HCT116 (cell line): ENCODE data around the gene PRR5L. TPM values are rescaled to one million over a fixed set of nuclear protein-coding genes. Genes with fewer than 3 reads are reported as not detected.

Experiments used
- ATAC-seq: fragments of 200-7000 bp; cut with Tn5 transposase; 2 replicates; pipeline ENCODE4 v1.9.1; 2020; ENCODE audit warnings: mild to moderate bottlenecking, moderate library complexity
- BruUV-seq: library from RNA; stranded (reverse); fragments of 400-500 nt; replicated peaks from 2 replicates; lab custom pipeline; 2021; lab: Mats Ljungman, UMichigan
- CTCF ChIA-PET: fragments of 300-600 bp; sonication (Branson Sonifier 250); formaldehyde crosslinking; loops from one replicate; lab custom pipeline; 2021; ENCODE audit warnings: antibody characterized with exemption; lab: Charles Lee
- POLR2A ChIA-PET: fragments of 300-600, 350-600 bp; sonication (Branson Sonifier 250); formaldehyde crosslinking; loops from one replicate; lab custom pipeline; 2021; ENCODE audit warnings: antibody characterized with exemption; lab: Charles Lee
- RAD21 ChIA-PET, 2 experiments: fragments of 300-600 bp; sonication (Branson Sonifier 250); formaldehyde crosslinking; loops; one replicate each; lab custom pipeline; 2023; ENCODE audit warnings: low total read pairs in 2 of 2; ENCODE audit not compliant: uncharacterized antibody in 2 of 2, unreplicated experiment in 2 of 2, low non-redundant PET in 1 of 2; lab: Charles Lee
- DNase-seq: peaks from one replicate; pipeline ENCODE4 v3.0.0-alpha.2; 2010; ENCODE audit warnings: low read depth, low spot score
- H2AFZ ChIP-seq: fragments of 200-600 bp; shearing (Covaris generic), sonication (generic); 2 replicates; pipeline ENCODE4 v1.6.1; 2017; ENCODE audit warnings: low read depth, mixed run types, mixed read lengths, antibody characterized with exemption, low read length; ENCODE audit not compliant: poor library complexity, severe bottlenecking
- H3K27ac ChIP-seq: 2 replicates; pipeline ENCODE4 v1.5.1; 2012; ENCODE audit warnings: low read depth, low read length
- H3K27me3 ChIP-seq: fragments of 200-600 bp; sonication (generic); 2 replicates; pipeline ENCODE4 v1.6.1; 2016; ENCODE audit warnings: mixed run types, low read length, mixed read lengths; ENCODE audit not compliant: insufficient read depth
- H3K36me3 ChIP-seq, 2 experiments: fragments of 200-500 bp in 1 of 2; fragments of 200-600 bp in 1 of 2; sonication (Bioruptor generic) in 1 of 2; sonication (generic) in 1 of 2; 2 replicates each; pipeline versions ENCODE4 v1.5.1 to v1.6.1; 2014 to 2016; ENCODE audit warnings: low read length in 2 of 2, inconsistent platforms in 1 of 2, mixed read lengths in 1 of 2, mixed run types in 1 of 2; ENCODE audit not compliant: insufficient read depth in 2 of 2, control insufficient read depth in 1 of 2
- H3K4me1 ChIP-seq, 2 experiments: fragments of 200-600 bp in 1 of 2; sonication (generic) in 1 of 2; 2 replicates each; pipeline versions ENCODE4 v1.5.1 to v1.6.1; 2012 to 2017; ENCODE audit warnings: low read length in 2 of 2, inconsistent platforms in 1 of 2, mild to moderate bottlenecking in 1 of 2, mixed read lengths in 1 of 2, mixed run types in 1 of 2, moderate library complexity in 1 of 2; ENCODE audit not compliant: insufficient read depth in 2 of 2, control insufficient read depth in 1 of 2
- H3K4me2 ChIP-seq: fragments of 200-600 bp; sonication (generic); 2 replicates; pipeline ENCODE4 v1.6.1; 2017; ENCODE audit warnings: mixed run types, low read length, mixed read lengths
- H3K4me3 ChIP-seq, 2 experiments: fragments of 200-600 bp in 1 of 2; sonication (generic) in 1 of 2; replicated peaks in 1 of 2; 2 replicates each; pipeline ENCODE4 v1.5.1; 2011 to 2016; ENCODE audit warnings: low read length in 2 of 2, control low read depth in 1 of 2, low read depth in 1 of 2, mild to moderate bottlenecking in 1 of 2, mixed read lengths in 1 of 2, mixed run types in 1 of 2
- H3K79me2 ChIP-seq: fragments of 200-600 bp; sonication (generic); 2 replicates; pipeline ENCODE4 v1.6.1; 2017; ENCODE audit warnings: mild to moderate bottlenecking, mixed run types, low read length, moderate library complexity, mixed read lengths; ENCODE audit not compliant: insufficient read depth
- H3K9ac ChIP-seq: fragments of 200-600 bp; sonication (generic); 2 replicates; pipeline ENCODE4 v1.6.1; 2016; ENCODE audit warnings: low read length, mixed read lengths
- H3K9me2 ChIP-seq: fragments of 200-600 bp; sonication (generic), shearing (Covaris generic); 2 replicates; pipeline ENCODE4 v1.6.1; 2017; ENCODE audit warnings: mixed run types, mild to moderate bottlenecking, moderate library complexity; ENCODE audit not compliant: insufficient read depth
- H3K9me3 ChIP-seq, 2 experiments: fragments of 200-500 bp in 1 of 2; fragments of 200-600 bp in 1 of 2; sonication (Bioruptor generic) in 1 of 2; sonication (generic) in 1 of 2; 2 replicates each; pipeline ENCODE4 v1.6.1; 2014 to 2017; ENCODE audit warnings: low read length in 2 of 2, mixed read lengths in 2 of 2, inconsistent platforms in 1 of 2, low read depth in 1 of 2, mild to moderate bottlenecking in 1 of 2, mixed run types in 1 of 2, moderate library complexity in 1 of 2; ENCODE audit not compliant: control insufficient read depth in 1 of 2, insufficient read depth in 1 of 2
- H4K20me1 ChIP-seq: fragments of 200-600 bp; sonication (generic), shearing (Covaris generic); 2 replicates; pipeline ENCODE4 v1.6.1; 2017; ENCODE audit warnings: mixed run types, mild to moderate bottlenecking, moderate library complexity; ENCODE audit not compliant: insufficient read depth
- ATF3 ChIP-seq: IDR thresholded peaks from 2 replicates; pipeline ENCODE4 v1.6.1; 2012
- CBX3 ChIP-seq: IDR thresholded peaks from 2 replicates; pipeline ENCODE4 v1.6.1; 2012; ENCODE audit warnings: low read depth
- CEBPB ChIP-seq: IDR thresholded peaks from 2 replicates; pipeline ENCODE4 v1.6.1; 2012; ENCODE audit warnings: low read depth
- CTCF ChIP-seq, 3 experiments: fragments of 200-600 bp in 1 of 3; sonication (generic) in 1 of 3; IDR thresholded peaks in 2 of 3; conservative IDR thresholded peaks in 1 of 3; 2 replicates each; pipeline ENCODE4 v1.5.1; 2012 to 2017; ENCODE audit warnings: low read depth in 2 of 3, low read length in 2 of 3, antibody characterized with exemption in 1 of 3, borderline replicate concordance in 1 of 3, control low read depth in 1 of 3, mild to moderate bottlenecking in 1 of 3, mixed read lengths in 1 of 3, mixed run types in 1 of 3, moderate library complexity in 1 of 3; ENCODE audit not compliant: insufficient read depth in 1 of 3
- FOSL1 ChIP-seq: IDR thresholded peaks from 2 replicates; pipeline ENCODE4 v1.6.1; 2012; ENCODE audit warnings: low read depth
- JUND ChIP-seq: IDR thresholded peaks from 2 replicates; pipeline ENCODE4 v1.6.1; 2012
- MAX ChIP-seq: IDR thresholded peaks from 2 replicates; pipeline ENCODE4 v1.6.1; 2012
- POLR2A ChIP-seq: IDR thresholded peaks from 2 replicates; pipeline ENCODE4 v1.7.0; 2011; ENCODE audit warnings: borderline replicate concordance; ENCODE audit not compliant: insufficient read depth, insufficient read length; ENCODE audit errors: extremely low read depth
- POLR2AphosphoS5 ChIP-seq: IDR thresholded peaks from 2 replicates; pipeline ENCODE4 v1.6.1; 2011; ENCODE audit warnings: mild to moderate bottlenecking, low read depth, low read length, moderate library complexity
- REST ChIP-seq: IDR thresholded peaks from 2 replicates; pipeline ENCODE4 v1.6.1; 2012; ENCODE audit warnings: low read depth
- SIN3A ChIP-seq: IDR thresholded peaks from 2 replicates; pipeline ENCODE4 v1.6.1; 2012; ENCODE audit warnings: low read depth
- SP1 ChIP-seq: IDR thresholded peaks from 2 replicates; pipeline ENCODE4 v1.6.1; 2012; ENCODE audit warnings: low read depth
- SRF ChIP-seq: IDR thresholded peaks from 2 replicates; pipeline ENCODE4 v1.6.1; 2012; ENCODE audit warnings: low read depth
- TCF7L2 ChIP-seq: IDR thresholded peaks from 2 replicates; pipeline ENCODE4 v1.7.0; 2011; ENCODE audit warnings: borderline replicate concordance, inconsistent platforms; ENCODE audit not compliant: insufficient read depth, insufficient read length; ENCODE audit errors: extremely low read depth
- YY1 ChIP-seq: IDR thresholded peaks from 2 replicates; pipeline ENCODE4 v1.6.1; 2011; ENCODE audit warnings: low read length, low read depth, moderate library complexity, mild to moderate bottlenecking; ENCODE audit not compliant: insufficient replicate concordance; ENCODE audit errors: extremely low read depth
- ZFX ChIP-seq: fragments of 450-650 bp; IDR thresholded peaks from 2 replicates; pipeline ENCODE4 v1.6.1; 2017
- ZNF274 ChIP-seq: fragments of 200-500 bp; sonication (Bioruptor generic); IDR thresholded peaks from 2 replicates; pipeline ENCODE4 v1.6.1; 2014; ENCODE audit warnings: mild to moderate bottlenecking, low read depth, low read length, inconsistent platforms
- intact Hi-C: fragments of 100-400 bp; cut with micrococcal nuclease; formaldehyde crosslinking; loops from 2 replicates; pipeline ENCODE4 v1.10.0; 2022
- total RNA-seq: library from RNA; stranded (reverse); gene quantifications from one replicate; pipeline ENCODE4 v1.2.1, GENCODE V29; 2021; ENCODE audit not compliant: unreplicated experiment

The PRR5L gene
- total RNA-seq, 1 experiment from 2014 or later: 0.47 TPM

GRCh38 chr11:36304351-36304750, 8.3 kb downstream of the PRR5L start:
- Histone ChIP-seq H3K36me3 (no peaks in the 10 kb centered on the region), H3K79me2 (no peaks in the 10 kb centered on the region), H3K4me1 (no peaks in the 10 kb centered on the region), H3K4me3 (no peak overlapping the region), H2AFZ (no peak overlapping the region), H3K4me2 (no peak overlapping the region), H3K27ac (no peak overlapping the region), H3K9ac (no peak overlapping the region), H3K9me3 (no peaks in the 10 kb centered on the region), H3K9me2 (no peaks in the 10 kb centered on the region), H3K27me3 (peaks cover 5% of the 10 kb centered on the region; the same call in 1 of the 2 replicates), H4K20me1 (no peaks in the 10 kb centered on the region)
- POLR2A ChIA-PET: no interaction called here
- DNase-seq: no peak
- RAD21 ChIA-PET: no interaction called here
- no peak for ATAC-seq
- no peak for TF ChIP-seq POLR2A
- TF ChIP-seq JUND: no peak
- TF ChIP-seq CTCF (IDR thresholded peaks at IDR 0.05 in 2 of 3, conservative IDR thresholded peaks at IDR 0.05 in 1 of 3; ENCODE audit: borderline replicate concordance in 1 of 3, insufficient read depth in 1 of 3, low read depth in 2 of 3, low read length in 2 of 3): no peak
- CTCF ChIA-PET: interaction anchor here (1.2 to 1.5 kb wide), 2 partner anchors 175 to 188 kb away, joined by 3 to 4 read pairs; no protein-coding TSS in a partner anchor
- no TSS peak for BruUV-seq
- intact Hi-C loops: no loop called here

- ATAC-seq: no peak
- Histone ChIP-seq H3K79me2 (no peaks in the 10 kb centered on the region), H3K27me3 (peaks cover 5% of the 10 kb centered on the region; the same call in 1 of the 2 replicates), H3K27ac (no peak overlapping the region), H3K4me2 (no peak overlapping the region), H2AFZ (no peak overlapping the region), H3K9ac (no peak overlapping the region), H3K4me3 (no peak overlapping the region), H3K9me2 (no peaks in the 10 kb centered on the region), H4K20me1 (no peaks in the 10 kb centered on the region), H3K4me1 (peaks cover 0 to 2% of the 10 kb centered on the region in 2 experiments; a peak in 1 of 4 replicates), H3K9me3 (no peaks in the 10 kb centered on the region), H3K36me3 (no peaks in the 10 kb centered on the region)
- intact Hi-C loops: no loop called here
- no peak for TF ChIP-seq REST
- no peak for TF ChIP-seq ATF3
- TF ChIP-seq FOSL1: no peak
- no peak for TF ChIP-seq TCF7L2
- no peak for TF ChIP-seq CBX3
- no peak for TF ChIP-seq SIN3A
- TF ChIP-seq POLR2AphosphoS5: no peak
- TF ChIP-seq ZFX: no peak
- TF ChIP-seq SP1: no peak
- TF ChIP-seq CEBPB: no peak
- TF ChIP-seq YY1: no peak
- no peak for TF ChIP-seq SRF
- TF ChIP-seq MAX: no peak
- TF ChIP-seq ZNF274: no peak
- BruUV-seq: no TSS peak
- ChIA-PET POLR2A (no interaction called here), CTCF (interaction anchor here (1.2 kb wide), 1 partner anchor 173 kb away, joined by 4 read pairs; no protein-coding TSS in a partner anchor), RAD21 (no interaction called here)
- DNase-seq: no peak
Observed at GRCh38 chr11:36305047-36305446, 9.0 kb downstream of the PRR5L start.
